Left ventricle myocardium inferior (tissue), 1 donor: Measurements from ENCODE around the gene ODAPH. TPM values are rescaled to one million over a fixed set of nuclear protein-coding genes. Genes with fewer than 3 reads are reported as not detected.

Source experiments
- DNase-seq: peaks from one replicate; pipeline ENCODE4 v3.0.0-alpha.2; 2020
- H3K27ac ChIP-seq: fragments of 200-600 bp; replicated peaks from 2 replicates; pipeline ENCODE4 v1.8.0; 2021
- H3K27me3 ChIP-seq: fragments of 200-600 bp; 2 replicates; pipeline ENCODE4 v1.8.0; 2021; ENCODE audit warnings: low read depth
- H3K36me3 ChIP-seq: fragments of 200-600 bp; 2 replicates; pipeline ENCODE4 v1.8.0; 2021
- H3K4me1 ChIP-seq: fragments of 200-600 bp; 2 replicates; pipeline ENCODE4 v1.8.0; 2021
- H3K4me3 ChIP-seq: fragments of 200-600 bp; 2 replicates; pipeline ENCODE4 v1.8.0; 2021; ENCODE audit warnings: mild to moderate bottlenecking, moderate library complexity
- H3K9me3 ChIP-seq: fragments of 200-600 bp; replicated peaks from 2 replicates; pipeline ENCODE4 v1.8.0; 2021
- intact Hi-C: fragments of 100-400 bp; cut with micrococcal nuclease; formaldehyde crosslinking; loops from one replicate; pipeline ENCODE4 v1.11.0; 2022
- total RNA-seq: library from RNA; stranded (reverse); fragmentation: NEBNext Ultra II Directional; extraction: Animal tissue kit (Norgen Biotek cat#: 25700); gene quantifications from one replicate; pipeline ENCODE4 v1.2.1, GENCODE V29; 2021
- TF ChIP-seq, protein P1 (sequence below): fragments of 200-600 bp; IDR thresholded peaks from 2 replicates; pipeline ENCODE4 v1.8.0; 2021; ENCODE audit warnings: antibody characterized with exemption, mild to moderate bottlenecking, borderline replicate concordance
- donor health status: DM: no; HTN: yes; CAD: no; lungs with severe emphysema.

ODAPH gene
- total RNA-seq, 1 donor from 2014 or later = not detected

DNA sequence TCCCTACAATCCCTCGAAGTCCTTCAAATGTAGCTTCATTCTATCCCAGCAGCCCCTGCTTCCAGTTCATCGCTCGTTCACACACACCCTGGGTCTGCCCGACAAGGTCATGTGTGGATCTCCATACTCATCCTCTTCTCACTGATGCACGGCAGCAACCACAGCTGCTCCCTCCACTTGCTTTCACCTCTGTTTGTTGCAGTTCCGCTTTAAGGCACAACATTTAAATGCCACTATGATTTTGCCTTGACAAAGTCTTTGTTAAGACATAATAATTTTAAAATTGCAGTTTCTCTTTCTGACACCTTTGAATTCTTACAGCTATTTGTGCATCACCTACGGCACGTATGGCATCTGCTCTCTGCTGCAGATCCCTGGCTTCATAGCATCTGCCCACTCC is 1.8 kb downstream of the ODAPH start:
- no peak for DNase-seq
- no peaks in the 10 kb centered on the region for H3K9me3 ChIP-seq
- intact Hi-C loops = no loop called here
- peaks cover 39% of the 10 kb centered on the region for H3K27me3 ChIP-seq
- TF ChIP-seq, protein P1, sequence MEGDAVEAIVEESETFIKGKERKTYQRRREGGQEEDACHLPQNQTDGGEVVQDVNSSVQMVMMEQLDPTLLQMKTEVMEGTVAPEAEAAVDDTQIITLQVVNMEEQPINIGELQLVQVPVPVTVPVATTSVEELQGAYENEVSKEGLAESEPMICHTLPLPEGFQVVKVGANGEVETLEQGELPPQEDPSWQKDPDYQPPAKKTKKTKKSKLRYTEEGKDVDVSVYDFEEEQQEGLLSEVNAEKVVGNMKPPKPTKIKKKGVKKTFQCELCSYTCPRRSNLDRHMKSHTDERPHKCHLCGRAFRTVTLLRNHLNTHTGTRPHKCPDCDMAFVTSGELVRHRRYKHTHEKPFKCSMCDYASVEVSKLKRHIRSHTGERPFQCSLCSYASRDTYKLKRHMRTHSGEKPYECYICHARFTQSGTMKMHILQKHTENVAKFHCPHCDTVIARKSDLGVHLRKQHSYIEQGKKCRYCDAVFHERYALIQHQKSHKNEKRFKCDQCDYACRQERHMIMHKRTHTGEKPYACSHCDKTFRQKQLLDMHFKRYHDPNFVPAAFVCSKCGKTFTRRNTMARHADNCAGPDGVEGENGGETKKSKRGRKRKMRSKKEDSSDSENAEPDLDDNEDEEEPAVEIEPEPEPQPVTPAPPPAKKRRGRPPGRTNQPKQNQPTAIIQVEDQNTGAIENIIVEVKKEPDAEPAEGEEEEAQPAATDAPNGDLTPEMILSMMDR = no peak
- H3K36me3 ChIP-seq = no peaks in the 10 kb centered on the region
- no peaks in the 10 kb centered on the region for H3K4me1 ChIP-seq
- no peak overlapping the region for H3K4me3 ChIP-seq
- no peak overlapping the region for H3K27ac ChIP-seq

DNA sequence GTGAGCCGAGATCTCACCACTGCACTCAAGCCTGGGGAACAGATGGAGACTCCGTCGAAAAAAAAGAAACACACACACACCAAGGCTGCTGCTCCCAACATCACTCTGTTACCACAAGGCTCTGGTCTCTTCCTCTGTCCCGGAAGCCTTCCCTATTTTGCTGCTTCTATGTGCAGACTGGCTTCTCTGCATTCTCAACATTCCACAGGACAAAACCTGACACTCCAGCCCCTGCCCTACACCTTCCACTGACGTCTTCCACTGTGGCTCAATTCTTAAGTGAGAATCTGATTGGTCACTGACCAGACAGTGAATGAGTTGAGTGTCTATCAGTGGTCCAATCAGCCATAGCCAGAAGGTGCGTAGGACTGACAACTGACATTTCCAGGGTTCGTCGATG is 5.9 kb downstream of the ODAPH start:
- no peak for DNase-seq
- H3K4me3 ChIP-seq = no peak overlapping the region
- H3K9me3 ChIP-seq = no peaks in the 10 kb centered on the region
- peaks cover 29% of the 10 kb centered on the region for H3K27me3 ChIP-seq
- intact Hi-C loops = no loop called here
- TF ChIP-seq, protein P1 = no peak
- no peaks in the 10 kb centered on the region for H3K4me1 ChIP-seq
- no peak overlapping the region for H3K27ac ChIP-seq
- H3K36me3 ChIP-seq = no peaks in the 10 kb centered on the region

DNA sequence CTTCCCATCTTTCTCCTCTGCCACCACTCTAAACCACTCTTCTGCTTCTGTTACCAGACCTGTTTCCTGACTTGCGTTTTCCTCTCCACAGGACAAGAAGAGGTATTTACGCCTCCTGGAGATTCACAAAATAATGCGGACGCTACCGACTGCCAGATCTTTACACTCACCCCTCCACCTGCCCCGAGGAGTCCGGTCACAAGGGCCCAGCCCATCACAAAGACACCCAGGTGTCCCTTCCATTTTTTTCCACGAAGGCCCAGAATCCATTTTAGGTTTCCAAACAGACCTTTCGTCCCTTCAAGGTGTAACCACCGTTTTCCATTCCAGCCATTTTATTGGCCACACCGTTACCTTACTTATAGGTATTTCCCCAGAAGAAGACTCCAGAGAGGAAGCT is 8.2 kb downstream of the ODAPH start:
- no peaks in the 10 kb centered on the region for H3K9me3 ChIP-seq
- peaks cover 17% of the 10 kb centered on the region for H3K27me3 ChIP-seq
- no peaks in the 10 kb centered on the region for H3K36me3 ChIP-seq
- no peak for DNase-seq
- H3K4me1 ChIP-seq = no peaks in the 10 kb centered on the region
- no peak overlapping the region for H3K4me3 ChIP-seq
- TF ChIP-seq, protein P1 = no peak
- no peak overlapping the region for H3K27ac ChIP-seq
- intact Hi-C loops = no loop called here

DNA sequence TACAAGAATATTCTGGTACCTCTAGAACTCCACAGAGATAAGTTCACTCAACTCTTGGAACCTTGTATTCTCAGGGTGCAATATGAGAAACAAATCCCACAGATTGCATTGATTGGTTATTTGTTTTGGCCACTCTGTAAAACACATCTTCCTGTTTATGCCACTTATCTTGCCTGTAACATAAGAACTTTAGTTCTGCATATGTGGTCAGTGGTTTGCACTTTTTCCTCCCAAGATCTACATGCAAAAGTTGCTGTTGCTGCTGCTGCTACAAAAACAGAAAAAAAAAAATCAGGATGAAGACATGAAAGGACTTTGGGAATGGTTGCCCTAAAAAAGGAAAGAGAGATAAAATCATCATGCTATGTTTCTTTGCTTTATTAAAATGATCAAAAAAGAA is 9.6 kb downstream of the ODAPH start:
- intact Hi-C loops = no loop called here
- H3K4me3 ChIP-seq = no peak overlapping the region
- no peaks in the 10 kb centered on the region for H3K4me1 ChIP-seq
- TF ChIP-seq, protein P1 = no peak
- peaks cover 19% of the 10 kb centered on the region for H3K27me3 ChIP-seq
- no peak for DNase-seq
- H3K27ac ChIP-seq = no peak overlapping the region
- H3K9me3 ChIP-seq = no peaks in the 10 kb centered on the region
- H3K36me3 ChIP-seq = no peaks in the 10 kb centered on the region

DNA sequence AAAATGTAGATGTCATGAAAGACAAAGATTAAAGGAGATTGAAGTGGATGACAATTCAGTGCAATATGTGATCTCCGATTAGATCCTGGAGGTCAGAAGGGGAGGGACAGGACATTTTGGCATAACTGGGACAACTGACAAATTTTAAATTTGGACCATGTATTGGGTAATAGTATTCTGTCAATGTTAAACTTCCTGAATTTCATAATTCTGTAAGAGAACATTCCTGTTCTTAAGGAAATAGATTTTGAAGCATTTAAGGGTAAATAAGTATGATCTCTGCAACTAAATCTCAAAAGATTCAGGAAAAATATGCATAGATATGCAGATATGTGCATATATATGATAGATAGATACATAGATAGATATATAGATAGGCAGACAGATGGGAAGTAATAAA is 11.0 kb downstream of the ODAPH start:
- TF ChIP-seq, protein P1 = no peak
- H3K36me3 ChIP-seq = no peaks in the 10 kb centered on the region
- intact Hi-C loops = no loop called here

DNA sequence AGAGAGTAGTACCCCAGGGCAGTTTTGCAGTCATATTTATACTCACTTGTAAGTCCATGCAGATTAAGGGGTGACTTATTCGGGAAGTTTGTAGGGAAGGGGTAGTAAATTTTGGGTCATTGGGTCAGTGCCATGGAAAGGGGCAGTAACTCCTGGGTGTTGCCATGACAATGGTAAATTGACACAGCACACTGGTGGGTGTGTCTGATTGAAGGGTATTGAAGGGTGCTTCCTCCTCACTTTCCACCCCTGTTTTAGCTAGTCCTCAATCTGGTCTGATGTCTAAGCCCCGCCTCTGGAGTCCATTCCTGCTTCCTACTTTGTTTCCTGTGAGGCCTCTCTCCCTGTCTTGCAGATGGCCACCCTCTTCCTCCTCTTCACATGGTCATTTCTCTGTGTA is 11.9 kb downstream of the ODAPH start:
- no peak for DNase-seq
- TF ChIP-seq, protein P1 = no peak
- H3K27me3 ChIP-seq = peaks cover 17% of the 10 kb centered on the region
- H3K27ac ChIP-seq = no peak overlapping the region
- H3K9me3 ChIP-seq = no peaks in the 10 kb centered on the region
- no peaks in the 10 kb centered on the region for H3K36me3 ChIP-seq
- H3K4me3 ChIP-seq = no peak overlapping the region
- no peaks in the 10 kb centered on the region for H3K4me1 ChIP-seq
- intact Hi-C loops = no loop called here

More for the DNA sequence above, 11.0 kb downstream of the ODAPH start:
- no peak overlapping the region for H3K4me3 ChIP-seq
- H3K27ac ChIP-seq = no peak overlapping the region
- DNase-seq = no peak
- peaks cover 19% of the 10 kb centered on the region for H3K27me3 ChIP-seq
- no peaks in the 10 kb centered on the region for H3K9me3 ChIP-seq
- no peaks in the 10 kb centered on the region for H3K4me1 ChIP-seq
